HG02763 (cell line): ENCODE results near the gene MIX23.
A peak's percentile ranks its signal among the peaks of the same experiment; 100 is the strongest.

ENCODE experiments used
- ATAC-seq: cut with Tn5 transposase; IDR thresholded peaks from one replicate; pipeline ENCODE4 v1.9.1; 2021; ENCODE audit warnings: mild to moderate bottlenecking, moderate library complexity; ENCODE audit not compliant: unreplicated experiment

Gene MIX23

DNA sequence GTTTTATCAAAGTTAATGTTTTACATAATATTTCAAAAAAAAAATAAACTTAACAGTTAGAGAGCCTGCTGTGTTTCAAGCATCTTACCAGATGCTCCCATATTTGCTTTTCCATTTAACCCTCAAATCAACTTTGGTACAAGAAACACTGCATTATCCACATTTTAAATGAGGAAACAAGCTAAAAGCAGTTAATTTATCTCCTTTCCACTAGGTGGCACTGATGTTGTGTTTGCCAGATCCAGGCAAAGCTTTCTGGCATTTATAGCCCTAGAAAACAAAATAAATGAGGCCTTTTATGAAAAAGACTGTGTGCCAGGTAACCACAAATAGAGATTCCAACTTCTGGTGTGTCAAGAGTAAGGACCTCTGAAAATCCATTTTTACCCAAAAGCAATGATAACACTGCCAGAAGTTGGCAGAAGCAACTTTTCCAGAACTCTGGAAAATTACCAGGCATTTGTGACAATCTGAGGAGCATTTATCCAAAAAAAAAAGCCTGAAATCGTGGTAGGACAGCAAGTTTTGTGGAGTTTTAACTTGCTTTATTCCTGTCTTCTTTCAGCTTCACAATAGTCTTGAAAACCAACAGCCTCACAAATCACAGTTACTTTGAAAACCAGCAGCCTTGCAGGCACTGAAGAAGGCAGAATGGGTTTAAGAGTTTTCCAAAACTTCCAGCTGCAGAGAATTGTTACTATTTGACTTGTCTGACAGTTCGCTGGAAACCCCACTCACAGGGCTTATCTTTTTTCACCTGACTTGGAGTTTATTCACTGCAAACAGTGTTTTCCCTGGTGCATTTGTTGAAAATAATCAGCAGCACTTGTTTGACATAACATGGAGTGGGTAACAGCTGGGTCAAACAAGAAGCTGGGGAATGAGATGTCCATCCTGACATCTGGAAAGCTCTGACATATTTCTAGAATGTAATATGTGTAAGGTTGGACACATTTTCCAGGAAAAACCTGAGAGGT, 10.1 kb upstream of the MIX23 start:
- no peak for ATAC-seq

DNA sequence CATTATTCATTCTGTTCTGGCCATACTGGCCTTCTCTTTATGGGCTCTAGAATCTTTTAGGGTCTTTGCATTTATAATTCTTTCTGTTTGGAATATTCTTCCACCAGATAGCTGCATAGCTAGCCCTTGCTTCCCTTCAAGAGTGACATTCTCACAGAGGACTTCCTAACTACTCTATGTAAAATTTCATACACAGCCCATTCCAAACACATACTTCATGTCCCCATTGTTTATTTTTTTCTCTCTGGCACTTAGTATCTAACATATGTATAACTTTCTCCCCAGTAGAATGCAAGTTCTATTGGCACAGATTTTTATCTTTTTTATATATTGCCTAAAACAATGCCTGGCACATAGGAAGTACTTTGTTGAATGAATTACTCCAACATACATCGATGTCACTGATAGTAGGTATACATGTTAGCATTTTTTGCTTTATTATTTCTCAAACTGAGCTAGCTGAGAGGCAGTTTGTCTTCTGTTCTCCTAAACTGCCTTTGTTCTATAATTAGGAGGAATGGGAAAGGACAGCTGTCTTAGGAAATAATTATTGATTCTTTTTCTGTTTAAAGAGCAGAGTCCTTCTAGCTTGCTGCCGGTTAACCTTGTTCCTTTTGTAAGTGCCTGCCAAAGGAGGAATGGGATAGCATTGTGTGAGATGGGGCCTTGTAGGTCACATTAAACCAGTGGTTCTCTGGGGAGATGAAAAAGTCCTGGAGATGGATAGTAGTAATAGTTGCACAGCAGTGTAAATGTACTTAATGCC, 8.8 kb upstream of the MIX23 start:
- no peak for ATAC-seq

DNA sequence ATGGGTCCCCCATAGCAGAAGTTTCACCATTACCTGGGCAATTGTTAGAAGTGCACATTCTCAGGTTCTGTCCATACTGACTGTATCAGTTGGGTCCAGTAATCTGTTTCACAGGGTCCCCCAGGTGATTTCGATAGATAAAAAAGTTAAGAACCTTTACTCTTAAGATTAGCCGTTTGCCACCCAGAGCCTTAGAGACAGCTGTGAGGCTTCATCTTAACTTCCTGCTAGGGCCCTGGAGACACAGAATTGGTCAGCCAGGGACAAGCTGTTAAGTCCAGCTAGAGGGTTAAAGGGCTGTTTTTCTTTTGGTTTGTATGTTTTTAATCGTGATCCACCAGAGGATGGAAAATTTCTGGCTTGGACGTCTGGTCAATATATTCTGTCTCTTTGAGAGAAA, 7.6 kb upstream of the MIX23 start:
- ATAC-seq = no peak

DNA sequence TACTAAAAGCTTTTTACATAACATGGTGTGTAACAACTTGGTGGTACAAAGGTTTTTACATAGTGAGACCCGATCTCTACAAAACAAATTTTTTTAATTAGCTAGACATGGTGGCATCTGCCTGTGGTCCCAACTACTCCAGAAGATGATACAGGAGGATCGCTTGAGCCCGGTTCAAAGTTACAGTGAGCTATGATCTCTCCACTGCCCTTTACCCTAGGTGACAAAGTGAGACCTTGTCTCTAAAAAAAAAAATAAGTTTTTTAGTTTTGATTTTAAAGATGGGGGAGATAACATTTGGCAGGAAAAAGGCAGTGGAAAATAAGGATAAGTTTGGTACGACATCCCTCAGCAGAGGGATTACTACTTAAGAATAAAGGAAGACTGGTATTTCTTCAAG, 6.9 kb upstream of the MIX23 start:
- no peak for ATAC-seq

DNA sequence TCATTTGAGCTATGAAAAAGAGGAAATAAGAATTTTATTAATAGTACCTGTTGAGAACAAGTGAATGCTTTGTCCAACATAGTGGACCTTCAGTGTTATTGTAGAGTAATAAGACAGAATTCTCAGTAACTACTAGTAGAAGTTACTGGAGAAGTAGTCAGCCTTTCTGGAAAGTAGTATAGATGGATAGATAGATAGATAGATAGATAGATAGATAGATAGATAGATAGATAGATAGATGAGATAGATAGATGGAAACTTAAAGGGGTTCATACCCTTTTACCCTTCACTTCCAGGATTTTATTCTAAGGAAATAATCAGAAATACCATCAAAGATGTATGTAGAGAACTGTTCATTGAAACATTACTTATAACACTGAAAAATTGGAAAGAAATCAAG, 6.2 kb upstream of the MIX23 start:
- no peak for ATAC-seq

DNA sequence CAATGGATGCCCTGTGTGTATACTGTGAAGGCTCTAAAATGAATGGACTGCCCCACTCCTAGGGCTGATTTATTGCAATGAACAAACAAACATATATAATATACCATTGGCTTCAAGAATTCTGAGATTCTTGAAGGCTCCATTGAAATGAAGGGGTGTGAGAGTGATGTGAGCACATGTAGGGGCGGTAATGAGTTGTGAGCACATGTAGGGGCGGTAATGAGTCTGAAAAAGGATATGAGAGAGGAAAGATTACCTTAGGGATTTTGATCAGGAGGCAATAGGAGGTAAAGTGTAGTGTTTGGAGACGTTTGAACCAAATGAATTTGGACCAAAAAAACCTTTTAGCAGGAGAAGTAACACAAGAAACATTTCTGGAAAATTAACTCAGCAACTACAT, 4.7 kb upstream of the MIX23 start:
- no peak for ATAC-seq

DNA sequence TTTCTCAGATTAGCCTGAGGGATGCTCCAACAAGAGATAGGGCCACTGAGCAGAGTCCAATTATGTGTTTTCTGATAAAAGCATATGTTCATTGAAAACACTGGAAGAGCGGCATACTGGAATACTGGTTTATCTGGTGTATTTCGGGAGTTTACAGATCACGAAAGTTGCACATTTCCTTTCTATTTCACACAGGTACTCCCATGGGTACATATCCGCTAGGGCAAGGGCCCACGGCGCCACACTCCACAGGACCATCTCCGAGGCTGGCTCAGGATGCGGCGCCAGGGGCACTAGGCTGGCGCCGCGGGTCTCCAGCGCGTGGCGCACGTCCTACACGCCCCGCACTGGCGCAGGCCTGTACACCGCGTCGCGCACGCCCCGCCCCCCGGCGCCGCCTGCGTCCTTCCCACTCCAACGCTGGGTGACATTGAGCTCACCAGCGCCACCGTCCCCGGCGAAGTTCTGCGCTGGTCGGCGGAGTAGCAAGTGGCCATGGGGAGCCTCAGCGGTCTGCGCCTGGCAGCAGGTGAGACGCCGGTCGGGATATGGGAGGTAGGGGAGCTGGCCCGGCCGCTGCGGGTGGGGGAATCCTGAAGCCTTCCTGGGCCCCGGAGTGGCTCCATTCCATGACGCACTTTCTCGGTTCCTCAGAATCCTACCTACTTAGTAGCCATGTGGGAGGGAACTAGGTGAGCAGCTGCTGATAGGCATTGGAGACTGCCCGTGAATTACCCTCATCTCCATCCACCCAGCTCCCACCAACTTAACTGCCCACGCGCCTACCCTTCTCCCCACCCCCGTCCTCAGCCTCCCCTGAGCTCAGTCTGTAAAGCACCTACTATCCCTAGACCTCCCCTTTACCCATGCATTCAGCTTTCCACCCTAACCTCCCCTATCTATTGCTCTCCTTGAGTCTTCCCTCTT, 1.0 kb upstream of the MIX23 start, which contains the start of gene FAM162A:
FAM162A (plus strand) TSS at position 412 of the 927 bp plus-strand sequence; CDS start at position 496, 84 bp downstream.
- peak; percentile 92 for ATAC-seq

DNA sequence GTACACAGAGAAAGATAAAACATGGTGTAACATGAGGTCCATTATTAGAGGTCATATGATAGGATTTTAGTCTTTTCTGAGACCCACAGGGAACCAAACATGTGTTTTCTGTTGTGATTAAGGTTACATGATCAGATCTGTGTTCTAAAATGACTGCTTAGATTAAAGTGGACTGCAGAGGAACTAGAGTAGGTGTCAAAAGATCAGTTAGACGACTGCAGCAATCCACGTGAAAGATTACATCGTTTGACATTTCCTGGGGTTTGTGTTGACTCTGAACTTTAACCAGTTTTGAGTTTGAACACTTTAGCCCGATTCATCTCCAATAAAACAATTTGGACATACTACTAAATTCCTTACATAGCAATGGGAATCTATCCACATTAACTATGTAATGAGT, 5.1 kb downstream of the MIX23 start:
- ATAC-seq = no peak

DNA sequence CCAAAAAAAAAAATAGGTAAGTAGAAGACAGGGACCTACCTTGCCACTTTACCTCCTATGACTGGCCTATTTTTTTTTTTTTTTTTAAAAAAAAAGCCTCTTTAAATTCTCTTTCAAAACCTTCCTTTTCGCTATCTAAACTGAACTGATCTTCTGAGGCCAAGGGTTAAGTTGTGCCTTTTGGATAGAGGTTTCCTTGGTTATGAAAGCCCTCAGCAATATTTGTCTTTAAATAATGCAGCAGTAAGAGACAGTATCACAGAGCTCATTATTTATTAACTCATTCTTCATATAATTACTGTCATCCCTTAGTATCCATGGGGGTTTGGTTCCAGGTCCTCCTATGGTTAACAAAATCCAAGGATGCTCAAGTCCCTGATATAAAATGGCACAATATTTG, 9.0 kb downstream of the MIX23 start:
- no peak for ATAC-seq

DNA sequence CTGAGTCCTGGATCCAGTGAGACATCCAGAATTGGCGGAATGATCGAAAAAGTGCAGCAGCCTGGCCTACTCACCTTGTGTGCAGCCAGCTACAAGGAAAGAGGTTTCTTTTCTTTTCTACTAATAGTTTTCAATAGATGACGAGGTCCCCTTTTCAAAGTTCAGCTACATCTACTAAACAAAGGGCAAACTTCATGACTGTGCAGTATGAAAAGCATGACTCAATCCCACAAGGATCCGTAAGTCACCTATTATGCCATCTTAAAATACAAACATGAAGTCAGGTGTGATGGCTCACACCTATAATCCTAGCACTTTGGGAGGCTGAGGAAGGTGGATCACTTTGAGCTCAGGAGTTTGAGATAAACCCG, 16.7 kb downstream of the MIX23 start:
- ATAC-seq = no peak

DNA sequence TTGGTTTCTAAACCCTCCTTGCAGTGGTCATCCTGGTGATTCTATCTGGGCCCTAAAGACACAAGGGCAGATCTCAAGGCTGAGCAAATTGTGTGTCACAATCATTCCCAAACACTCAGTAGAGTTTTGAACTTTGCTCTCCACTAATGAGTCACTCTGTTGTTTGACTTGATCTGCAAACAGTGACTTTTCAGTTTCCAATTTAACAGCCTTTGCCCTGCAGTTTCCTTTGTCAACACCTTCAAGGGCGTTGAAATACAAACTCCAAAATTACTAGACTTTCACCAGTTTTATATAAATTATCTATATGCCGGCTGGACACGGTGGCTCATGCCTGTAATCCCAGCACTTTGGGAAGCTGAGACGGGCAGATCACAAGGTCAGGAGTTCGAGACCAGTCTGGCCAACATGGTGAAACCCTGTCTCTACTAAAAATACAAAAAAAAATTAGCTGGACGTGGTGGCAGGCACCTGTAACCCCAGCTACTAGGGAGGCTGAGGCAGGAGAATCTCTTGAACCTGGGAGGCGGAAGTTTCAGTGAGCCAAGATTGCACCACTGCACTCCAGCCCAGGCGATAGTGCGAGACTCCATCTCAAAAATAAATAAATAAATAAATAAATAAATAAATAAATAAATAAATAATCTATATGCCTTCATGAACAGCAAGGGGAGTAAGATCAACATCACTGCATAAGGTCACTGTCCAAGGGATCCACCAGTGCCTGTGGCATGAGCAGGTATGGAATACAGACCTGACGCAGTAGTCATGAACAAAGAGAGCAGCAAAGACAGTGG, 17.3 kb downstream of the MIX23 start:
- peak; percentile 41 for ATAC-seq

DNA sequence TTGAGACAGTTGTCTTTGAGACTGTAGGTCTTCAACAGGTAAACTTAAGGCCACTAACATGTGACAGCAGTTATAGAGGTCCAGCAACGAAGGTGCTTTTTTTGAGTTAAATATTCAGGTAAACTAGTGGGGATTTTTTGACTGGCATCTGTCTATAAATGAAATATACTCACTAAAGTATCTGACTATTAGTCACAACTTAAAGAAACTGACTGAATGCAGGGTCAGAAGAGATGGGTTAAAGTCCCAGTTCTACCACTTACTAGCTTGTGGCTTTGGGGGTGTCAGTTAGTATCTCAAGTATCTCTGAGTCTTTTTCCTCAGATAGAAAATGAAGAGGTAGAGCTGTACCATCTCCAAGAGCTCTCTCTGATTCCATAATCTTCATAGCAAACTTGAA, 18.0 kb downstream of the MIX23 start:
- ATAC-seq = no peak

DNA sequence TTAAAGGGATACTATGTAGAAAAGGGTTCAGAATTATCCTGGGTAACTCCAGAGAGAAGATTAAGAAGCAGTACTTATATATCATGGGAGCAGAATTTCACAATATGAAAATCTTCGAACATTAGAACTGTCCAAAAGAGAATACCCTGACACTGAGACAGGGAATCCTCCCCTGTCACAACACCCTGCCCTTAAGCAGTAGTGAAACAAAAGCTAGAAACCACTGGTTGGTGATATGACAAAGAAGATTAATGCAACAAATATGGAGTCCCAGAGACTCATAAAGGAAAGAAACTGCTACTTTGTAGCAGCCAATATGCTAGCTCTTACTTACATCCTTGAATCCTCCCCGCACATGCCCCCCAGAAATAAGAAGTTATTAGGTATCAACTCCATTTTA, 18.5 kb downstream of the MIX23 start:
- no peak for ATAC-seq

DNA sequence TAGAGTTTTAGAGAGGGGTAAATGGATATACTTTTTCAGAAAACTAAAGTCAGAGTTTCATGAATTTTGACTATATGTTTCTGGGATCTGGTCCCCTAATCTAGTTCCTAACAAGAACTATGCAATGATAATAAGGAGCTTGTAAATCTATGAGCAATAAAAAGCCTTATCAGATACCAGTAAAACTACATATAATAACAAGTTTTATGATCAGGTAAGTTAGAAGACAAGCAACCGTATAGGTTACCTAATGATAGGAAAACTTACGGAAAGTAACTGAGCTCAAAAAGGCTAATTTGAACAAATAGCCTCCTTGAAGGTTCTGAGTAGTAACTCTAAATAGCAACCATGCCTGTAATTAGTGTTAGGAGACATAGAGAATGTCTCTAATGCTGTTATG, 21.0 kb downstream of the MIX23 start:
- no peak for ATAC-seq

DNA sequence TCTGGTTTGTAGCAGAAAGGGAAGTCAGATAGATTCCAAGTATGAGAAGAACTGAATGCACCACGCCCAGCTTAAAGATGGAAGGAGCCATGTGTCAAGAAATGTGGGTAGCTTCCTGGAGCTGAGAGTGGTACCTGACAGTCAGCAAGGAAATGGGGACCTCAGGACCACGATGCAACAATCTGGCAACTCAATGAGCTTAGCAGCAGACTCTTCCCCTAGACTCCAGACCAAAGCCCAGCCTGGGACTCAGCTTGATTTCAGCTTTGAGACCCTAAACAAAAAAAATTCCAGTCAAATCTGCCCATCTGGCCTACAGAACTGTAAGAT, 24.4 kb downstream of the MIX23 start:
- no peak for ATAC-seq

DNA sequence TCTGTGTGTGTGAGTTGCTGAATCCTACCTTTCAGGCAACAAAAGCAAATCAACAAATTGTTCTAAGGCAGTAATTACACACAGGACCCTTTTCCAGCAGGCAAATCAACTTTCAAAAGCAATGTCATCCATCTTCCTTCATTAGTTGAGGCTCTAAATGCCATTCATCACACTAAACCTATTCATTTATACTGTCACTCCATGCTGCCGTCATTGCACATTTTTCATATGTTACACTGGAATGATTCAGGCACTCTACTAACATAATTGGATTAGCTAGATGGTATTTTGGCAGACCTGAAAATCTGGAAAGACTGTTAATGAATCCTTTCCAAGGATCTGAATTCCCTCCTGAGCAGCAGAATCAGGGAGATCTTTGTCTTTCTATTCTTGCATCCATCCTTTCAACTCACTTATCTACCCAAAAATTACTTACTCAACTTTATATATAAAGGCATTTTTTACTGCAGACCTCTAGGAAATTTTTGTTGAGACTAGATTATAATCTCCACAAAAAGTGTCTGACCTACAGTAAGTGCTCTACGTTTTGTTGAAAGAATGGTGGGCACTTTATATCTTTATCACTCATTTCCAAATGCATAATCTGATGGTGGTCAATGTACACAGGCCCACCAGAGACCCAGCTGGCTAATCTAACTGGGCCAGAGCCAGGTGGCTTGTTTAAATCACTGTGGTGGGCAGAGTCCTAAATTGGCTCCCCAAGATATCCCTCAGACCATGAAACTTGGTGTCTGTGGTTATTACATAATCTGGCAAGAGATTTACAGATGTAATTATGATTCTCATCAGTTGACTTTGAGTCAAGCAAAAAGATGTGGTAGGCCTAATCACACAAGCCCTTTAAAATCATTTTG, 25.0 kb downstream of the MIX23 start:
- ATAC-seq = no peak

DNA sequence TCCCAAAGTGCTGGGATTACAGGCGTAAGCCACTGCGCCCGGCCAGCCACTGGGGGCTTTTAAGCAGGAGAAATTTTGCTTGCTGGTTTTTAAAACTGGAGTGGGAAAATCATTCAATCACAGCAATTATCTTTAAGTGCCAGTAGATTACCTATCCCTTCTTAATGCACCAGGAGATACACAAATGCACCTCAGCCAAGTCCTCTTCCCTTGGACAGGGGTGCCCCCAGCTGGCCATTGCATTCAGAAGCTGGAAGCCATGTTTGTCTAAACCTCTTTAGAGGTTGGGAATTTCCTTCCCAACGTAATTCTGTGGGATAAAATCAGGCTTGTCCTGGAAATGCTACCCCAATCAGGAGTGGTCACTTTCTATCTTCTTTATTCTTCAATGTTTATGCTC, 26.6 kb downstream of the MIX23 start:
- ATAC-seq = no peak

DNA sequence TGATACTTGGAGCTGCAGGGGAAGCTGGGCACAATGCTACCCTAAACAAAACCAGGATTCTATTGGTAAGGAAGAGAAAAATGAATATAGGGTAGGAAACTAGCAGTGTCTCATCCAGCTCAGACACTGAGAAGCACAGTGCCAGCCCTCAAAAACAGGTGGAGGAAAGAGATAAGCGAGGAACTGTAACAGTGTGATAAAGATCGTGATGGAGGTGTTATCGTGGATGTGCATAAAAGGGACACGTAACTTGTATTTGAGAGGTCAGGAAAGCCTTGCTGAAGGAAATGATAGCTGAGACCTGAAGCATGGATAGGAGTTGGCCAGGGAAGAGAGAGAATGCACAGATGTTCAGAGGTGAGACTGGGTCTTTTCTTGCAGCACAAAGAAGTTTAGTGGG, 27.4 kb downstream of the MIX23 start:
- no peak for ATAC-seq

DNA sequence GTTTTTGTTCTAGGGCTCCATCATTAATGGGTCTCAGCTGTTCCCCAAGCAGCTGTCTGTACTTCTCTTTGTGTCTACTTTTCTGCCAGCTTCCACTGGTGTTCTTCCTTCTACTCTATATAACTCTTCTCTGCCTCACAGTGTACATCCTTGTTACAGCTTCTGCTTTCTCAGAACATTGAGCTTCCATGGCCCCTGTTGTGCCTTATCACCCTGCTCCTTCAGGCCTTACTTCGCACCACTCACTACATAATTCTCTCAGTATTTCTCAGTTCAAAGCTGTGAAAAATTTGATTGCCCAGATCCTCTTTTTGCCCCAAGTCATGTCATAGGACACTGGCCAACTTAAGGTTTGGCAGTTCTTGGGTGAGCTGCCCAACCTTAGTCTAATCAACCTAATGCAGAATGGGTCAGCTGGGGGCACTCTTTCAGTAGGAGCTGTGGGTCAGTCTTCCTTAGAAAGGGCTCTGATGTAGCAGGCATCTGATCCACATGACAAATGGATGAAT, 29.1 kb downstream of the MIX23 start:
- ATAC-seq = no peak
